B cell (primary cell): ENCODE measurements around the gene CORO1C.

Experiments
- CTCF ChIP-seq: fragments of 200-600 bp; IDR thresholded peaks from one replicate; pipeline ENCODE4 v1.8.0; 2022; ENCODE audit warnings: antibody characterized with exemption, mild to moderate bottlenecking
- EZH2 ChIP-seq: IDR thresholded peaks from 2 replicates; pipeline ENCODE4 v1.6.1; 2012; ENCODE audit warnings: borderline replicate concordance, low read depth, mild to moderate bottlenecking, moderate library complexity, low read length; ENCODE audit not compliant: insufficient read depth, poor library complexity, severe bottlenecking

- no peak for TF ChIP-seq CTCF
- no peak for TF ChIP-seq EZH2
These were observed 95.9 kb downstream of the CORO1C start for GRCh38 chr12:108635201-108635996.
